Stimulated activated CD4-positive, alpha-beta T cell treated with anti-CD3 and anti-CD28 coated beads, TNF-alpha, amount 100 ng/mL, for 1 hour (primary cell): ENCODE data around the gene PLCD3.

Experiments
- DNase-seq, 3 donors: peaks; one replicate each; pipeline ENCODE4 v3.0.0-alpha.2; 2020; ENCODE audit warnings: low read depth in 3 of 3, low spot score in 1 of 3

Gene PLCD3

GRCh38 chr17:45132320-45132571 is at the start of gene PLCD3:
TSS of gene PLCD3 (minus strand) at chr17:45132515. CDS start at chr17:45132410, 105 bp downstream.
- no peak for DNase-seq

DNA sequence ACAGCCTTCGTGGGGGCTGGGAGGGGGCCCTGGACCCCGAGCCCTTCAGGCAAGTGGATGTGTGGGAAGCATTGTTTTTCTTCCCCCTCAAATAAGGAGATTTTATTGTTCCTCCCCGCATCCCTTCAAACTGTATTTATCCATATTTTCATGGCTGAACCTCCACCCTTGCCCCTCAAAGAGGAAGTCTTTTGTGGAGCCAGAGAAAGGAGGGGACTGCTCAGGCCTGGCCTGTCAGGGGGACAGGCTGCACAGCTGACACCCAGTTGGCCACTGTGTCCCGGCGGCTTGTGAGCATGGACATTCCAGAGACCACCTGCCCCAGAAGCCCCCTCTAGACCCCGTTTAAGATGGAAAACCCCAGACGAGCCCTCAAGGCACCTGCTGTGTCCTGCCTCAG is 45.2 kb upstream of the PLCD3 start:
- no peak for DNase-seq

- no peak for DNase-seq
Measured at GRCh38 chr17:45175759-45176115, 43.4 kb upstream of the PLCD3 start.

DNA sequence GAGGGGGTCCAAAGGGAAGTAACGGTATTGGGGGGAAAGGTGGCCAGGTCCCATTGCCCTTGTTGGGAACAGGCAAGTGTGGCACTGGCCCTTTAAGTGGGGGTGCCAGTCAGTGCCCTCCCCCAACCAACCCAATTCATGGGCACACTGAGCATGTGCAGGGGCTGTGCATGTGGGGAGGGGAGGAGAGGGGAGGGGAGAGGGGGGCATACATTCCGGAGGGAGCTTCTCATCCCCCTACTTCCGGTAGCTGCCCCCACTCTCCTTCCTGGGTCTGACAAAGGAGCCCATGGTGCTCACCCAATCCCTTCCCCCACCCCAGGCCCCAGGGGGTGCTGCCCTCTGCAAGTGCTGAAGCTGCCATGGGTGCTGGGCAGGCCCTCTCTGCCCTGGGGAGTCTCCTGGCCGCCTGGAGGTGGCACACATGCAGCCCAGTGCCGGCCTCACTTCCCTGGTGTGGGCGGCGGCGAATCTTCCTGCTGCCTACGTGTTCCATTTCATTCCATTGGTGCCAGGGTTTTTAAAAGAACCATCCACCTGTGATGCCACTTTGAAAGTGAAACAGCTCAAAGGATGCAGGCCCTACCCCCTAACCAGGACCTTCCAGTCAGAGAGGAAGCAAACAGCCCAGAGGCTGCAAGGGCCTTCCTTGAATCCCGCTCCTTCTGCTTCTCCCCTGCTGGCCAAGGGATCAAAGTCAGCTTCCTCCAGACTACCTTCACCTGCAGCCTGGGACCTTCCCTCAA is 40.4 kb upstream of the PLCD3 start:
- peak in 1 of 3 donors; percentile 24 for DNase-seq

GRCh38 chr17:45172232-45172540 is 39.9 kb upstream of the PLCD3 start:
- DNase-seq, result no peak

DNA sequence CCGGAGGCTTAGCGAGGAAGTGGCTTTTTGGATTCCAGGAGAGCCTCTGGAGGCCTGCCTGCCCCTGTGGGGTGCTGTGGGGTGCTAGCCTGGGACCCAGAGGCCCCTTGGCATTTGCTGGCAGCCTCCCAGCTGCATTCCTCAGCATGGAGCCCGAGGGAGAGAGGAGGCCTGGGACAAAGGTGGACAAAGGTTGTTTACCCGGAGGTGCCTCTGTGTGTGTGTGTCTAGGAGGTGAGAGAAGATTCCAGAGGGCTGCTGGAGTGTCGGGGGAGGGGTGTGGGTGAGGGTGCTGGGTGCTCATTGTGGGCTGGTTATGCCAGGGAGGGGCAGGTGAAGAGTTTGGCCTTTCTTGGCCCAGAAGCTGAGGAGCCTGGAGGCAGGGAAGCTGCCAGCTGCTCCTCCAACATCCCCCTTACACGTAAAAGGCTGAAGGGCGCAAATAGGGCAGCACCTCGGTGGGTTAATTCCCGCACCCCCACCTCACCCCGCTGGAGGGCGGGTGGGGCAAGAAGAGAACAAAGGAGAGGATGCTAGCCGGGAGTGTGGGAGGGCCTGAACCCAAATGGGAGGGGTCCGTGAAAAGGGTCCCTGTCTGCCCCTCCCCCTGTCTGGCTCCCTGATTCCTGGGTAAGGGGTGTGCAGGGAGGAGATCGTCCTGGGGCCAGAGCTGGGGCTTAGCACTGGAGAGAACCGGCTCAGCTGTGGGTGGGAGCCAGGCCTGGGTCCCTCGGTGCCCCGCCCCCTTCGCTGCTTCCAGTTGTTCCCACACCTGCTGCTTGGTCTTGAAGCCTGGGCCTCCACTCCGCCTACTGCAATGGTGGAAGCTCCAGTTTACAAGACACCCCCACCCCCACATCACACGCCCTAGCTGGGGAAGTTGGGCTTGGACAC is 39.3 kb upstream of the PLCD3 start:
- DNase-seq, result no peak

DNA sequence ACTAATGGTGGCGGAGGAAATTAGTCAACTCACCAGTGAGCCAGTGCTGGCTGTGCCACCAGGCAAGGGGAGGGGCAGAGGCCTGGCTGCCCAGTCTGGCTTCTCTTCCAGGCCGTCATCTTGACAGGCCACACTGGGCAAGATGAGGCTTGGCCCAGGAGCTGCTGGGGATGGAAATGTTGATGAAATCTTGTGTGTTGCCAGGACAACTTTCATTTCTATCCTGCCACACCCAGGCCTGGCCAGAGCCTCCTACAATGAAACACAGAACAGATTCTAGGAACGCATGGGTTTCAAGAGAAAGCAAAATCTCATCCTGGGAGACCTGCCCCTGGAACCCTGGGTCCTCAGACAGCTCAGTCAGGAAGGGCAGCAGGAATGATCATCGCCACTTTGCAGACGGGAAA is 38.6 kb upstream of the PLCD3 start:
- no peak for DNase-seq

- DNase-seq, result no peak
Measured at GRCh38 chr17:45170280-45170930, 38.1 kb upstream of the PLCD3 start.

DNA sequence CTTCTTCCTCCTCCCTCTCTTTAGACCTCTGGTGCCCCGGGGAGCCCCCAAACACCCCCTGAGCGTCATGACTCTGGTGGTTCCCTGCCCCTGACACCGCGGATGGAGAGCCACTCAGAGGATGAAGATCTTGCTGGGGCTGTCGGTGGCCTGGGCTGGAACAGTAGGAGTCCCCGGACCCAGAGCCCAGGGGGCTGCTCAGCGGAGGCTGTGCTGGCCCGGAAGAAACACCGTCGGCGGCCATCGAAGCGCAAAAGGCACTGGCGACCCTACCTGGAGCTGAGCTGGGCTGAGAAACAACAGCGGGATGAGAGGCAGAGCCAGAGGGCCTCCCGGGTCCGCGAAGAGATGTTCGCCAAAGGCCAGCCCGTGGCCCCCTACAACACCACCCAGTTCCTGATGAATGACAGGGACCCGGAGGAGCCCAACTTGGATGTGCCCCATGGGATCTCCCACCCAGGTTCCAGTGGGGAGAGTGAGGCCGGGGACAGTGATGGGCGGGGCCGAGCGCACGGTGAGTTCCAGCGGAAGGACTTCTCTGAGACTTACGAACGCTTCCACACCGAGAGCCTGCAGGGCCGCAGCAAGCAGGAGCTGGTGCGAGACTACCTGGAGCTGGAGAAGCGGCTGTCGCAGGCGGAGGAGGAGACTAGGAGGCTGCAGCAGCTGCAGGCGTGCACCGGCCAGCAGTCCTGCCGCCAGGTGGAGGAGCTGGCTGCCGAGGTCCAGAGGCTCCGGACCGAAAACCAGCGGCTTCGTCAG is 36.9 kb upstream of the PLCD3 start:
- DNase-seq, result no peak

DNA sequence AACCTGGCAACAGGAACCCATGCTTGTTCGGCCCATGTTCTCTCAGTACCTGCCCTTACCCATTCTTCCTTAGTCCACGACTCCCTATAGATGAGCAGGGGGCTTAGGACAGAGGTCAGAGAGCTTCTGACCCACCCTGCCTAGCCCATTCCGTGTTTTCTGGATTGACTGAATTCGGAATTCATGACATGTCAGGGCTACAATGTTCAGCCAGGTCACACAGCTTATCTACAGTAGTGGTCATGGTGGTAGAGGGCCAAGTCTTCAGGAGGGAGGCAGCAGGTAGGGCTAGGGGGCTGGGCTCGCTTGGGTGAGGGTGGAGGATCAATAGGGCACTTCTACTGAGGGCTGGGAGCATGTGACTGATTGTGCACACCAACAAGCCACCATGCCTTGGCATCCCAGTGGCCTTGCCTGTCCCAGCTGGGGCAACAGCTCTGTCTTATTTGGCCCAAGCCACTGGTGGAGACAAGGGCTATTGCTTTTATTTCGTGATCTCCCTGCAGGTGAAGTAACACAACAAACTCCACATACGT is 32.5 kb upstream of the PLCD3 start:
- DNase-seq, result no peak

- DNase-seq, result no peak
Measured at GRCh38 chr17:45162025-45162687, 29.8 kb upstream of the PLCD3 start.

GRCh38 chr17:45161288-45162024 is 29.1 kb upstream of the PLCD3 start, which contains the start of gene HEXIM2:
TSS of gene HEXIM2 (plus strand) at chr17:45161875. CDS start at chr17:45162794, 919 bp downstream.
- DNase-seq, result peak; percentile 94 to 95 (median 95)

DNA sequence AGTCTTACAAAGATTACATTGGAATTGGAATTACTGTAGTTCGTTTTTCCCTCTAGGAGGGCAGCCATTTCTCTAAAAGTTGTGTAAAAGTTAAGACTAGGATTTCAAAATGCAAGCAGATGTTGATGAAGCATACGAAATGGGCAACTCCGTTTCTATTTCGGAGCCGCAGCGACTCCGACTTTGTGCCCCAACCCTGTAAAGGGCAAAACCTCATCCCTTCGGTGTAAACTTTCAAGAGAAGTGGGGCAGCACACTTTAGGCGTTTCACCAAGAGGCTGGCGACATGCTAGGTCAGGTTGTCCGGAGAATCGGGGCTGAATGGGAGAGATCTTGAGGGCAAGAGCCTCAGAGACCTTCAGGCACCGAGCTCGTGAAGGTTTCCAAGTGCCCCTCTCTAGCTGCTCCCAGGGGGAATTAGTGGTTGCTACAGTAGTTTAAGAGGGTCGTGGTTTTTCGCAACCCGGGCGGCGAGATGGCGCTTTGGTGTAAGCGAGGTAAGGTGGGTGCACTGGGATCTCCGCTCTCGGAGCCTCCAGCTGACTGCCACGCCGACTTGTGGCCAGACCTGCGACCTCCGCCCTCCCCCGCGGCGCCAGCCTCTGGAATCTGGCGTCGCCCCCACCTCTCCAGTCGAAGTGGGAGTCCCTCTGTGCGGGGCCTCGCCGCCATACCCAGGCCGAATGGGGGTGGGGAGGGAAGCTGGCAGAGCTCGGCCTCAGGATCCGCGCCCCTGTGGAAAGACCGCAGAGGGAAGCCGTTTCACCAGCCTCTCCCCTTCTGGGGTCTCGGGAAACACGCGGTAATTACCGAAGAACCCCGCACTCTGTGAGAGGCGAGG is 28.4 kb upstream of the PLCD3 start:
- DNase-seq, result peak in 2 of 3 donors; percentile 29 to 52

DNA sequence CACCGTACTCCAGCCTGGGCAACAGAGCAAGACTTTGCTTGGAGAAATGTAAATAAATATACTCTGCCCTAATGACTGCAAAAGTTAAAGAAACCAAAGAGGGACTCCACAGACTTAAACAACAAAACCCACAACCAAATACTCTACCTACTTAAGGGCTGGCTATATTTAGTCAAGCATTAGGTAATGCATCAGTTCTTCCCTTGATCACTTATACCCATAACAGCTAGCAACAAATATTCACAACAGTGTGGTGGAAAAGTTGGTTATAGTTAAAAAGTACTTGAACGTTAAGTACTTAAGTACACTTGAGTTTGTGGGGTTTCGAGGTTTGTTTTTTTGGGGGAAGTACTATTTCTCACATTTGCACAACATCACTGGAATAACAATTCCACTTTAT is 23.9 kb upstream of the PLCD3 start:
- DNase-seq, result no peak

GRCh38 chr17:45155483-45155882 is 23.2 kb upstream of the PLCD3 start:
- DNase-seq, result no peak

GRCh38 chr17:45155029-45155428 is 22.7 kb upstream of the PLCD3 start:
- DNase-seq, result no peak

DNA sequence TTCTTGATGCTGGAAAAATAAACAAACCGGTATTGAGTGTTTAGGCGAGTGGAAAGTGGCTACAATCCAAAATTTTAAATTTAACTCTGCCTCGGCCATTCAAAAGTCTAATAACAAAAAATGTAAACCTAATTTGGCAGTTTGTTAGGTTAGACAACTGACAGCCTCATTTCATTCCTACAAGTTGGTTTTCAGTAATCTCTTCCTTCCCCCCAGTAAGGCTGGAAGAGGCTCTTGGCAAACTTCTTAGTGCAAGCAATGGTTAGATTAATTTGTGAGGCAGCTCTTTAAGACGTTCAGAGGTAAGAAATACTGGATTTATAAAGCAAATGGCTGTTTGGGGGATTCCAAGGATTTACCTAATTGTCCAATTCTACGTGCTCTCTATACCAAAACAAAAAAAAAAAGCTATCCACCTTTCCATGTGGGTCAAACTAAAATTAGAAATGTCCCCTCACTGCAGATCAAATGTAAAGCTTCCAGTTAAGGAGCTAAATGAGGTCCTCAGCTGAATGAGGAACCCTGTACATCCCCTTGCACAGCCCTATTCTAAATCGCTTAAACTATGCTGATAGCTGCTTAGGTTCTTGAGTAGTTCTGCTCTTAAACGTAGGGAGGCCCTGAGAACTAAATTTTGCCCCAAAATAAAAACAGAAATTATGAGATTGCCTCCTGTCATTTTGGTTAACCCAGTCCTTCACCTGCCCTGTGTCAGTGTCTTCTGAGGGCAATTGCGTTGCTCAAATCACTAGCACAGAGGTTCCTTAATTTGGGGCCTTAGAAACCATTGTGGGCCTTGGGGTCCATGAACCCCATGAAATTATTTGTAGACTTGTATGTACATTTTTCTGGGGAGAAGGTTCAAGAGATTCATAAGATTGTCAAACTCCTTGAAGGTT is 18.8 kb upstream of the PLCD3 start:
- DNase-seq, result no peak
